GM18867 (cell line): ENCODE data around the gene KDM3B.
"Not testable (repeated sequence)": the region's sequence is repeated elsewhere in the genome, so short reads cannot be mapped to it uniquely, and the experiment has no call there.

ENCODE experiments used
- ATAC-seq: cut with Tn5 transposase; IDR thresholded peaks from one replicate; pipeline ENCODE4 v1.9.1; 2021; ENCODE audit warnings: mild to moderate bottlenecking, moderate library complexity; ENCODE audit not compliant: unreplicated experiment

Gene KDM3B

GRCh38 chr5:138352071-138352721 lies at the start of gene KDM3B:
Gene KDM3B, plus strand, starts transcription at chr5:138352685. Its CDS starts 111 bp downstream, at chr5:138352796.
- peak; percentile 64 for ATAC-seq

DNA sequence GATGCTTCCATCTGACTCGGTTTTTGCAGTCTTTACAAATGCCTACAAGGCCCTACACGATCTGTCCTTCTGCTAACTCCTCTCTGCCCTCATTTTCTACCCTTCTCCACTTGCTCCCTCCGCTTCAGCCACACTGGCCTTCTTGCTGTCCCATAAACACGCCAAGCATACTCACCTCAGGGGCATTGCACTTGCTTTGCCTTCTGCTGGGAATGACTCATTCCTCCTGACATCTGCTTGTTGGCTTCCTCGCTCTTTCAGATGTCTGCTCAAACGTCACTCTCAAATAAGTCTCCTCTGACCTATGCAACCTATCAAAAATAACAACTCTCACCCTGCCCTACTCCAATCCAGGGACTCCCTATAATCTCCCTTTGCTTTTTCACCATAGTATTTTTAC lies 49.1 kb upstream of the KDM3B start:
- ATAC-seq: no peak

- ATAC-seq: no peak
Observed at GRCh38 chr5:138305797-138306196, 46.7 kb upstream of the KDM3B start.

DNA sequence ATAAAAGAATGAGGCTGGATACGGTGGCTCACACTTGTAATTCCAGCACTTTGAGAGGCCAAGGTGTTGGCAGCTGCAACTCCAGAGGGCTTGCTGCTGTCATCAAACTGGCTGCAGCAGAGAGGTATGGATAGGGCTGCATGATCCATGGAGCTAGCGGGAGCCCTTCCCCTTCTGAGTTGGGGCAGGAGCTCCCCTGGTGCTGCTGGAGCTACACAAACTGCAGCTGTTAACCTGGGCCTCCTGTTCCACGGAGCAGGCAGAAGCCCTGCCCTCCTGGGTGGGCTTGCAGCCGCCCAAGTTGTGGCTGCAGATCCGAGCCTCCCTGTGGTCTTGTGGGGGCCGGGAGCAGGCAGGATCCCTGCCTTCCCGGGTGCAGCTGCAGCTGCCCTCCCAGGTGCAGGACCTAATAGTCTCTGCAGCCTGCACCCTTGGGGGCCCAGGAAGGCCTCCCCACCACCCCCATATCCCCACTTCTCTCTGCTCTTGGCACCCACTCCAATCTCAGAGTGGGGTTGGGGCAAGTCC lies 36.7 kb upstream of the KDM3B start:
- no peak for ATAC-seq

GRCh38 chr5:138316355-138316754 lies 36.1 kb upstream of the KDM3B start:
- no peak for ATAC-seq

- ATAC-seq: not testable (repeated sequence)
Observed at GRCh38 chr5:138318211-138318610, 34.3 kb upstream of the KDM3B start.

DNA sequence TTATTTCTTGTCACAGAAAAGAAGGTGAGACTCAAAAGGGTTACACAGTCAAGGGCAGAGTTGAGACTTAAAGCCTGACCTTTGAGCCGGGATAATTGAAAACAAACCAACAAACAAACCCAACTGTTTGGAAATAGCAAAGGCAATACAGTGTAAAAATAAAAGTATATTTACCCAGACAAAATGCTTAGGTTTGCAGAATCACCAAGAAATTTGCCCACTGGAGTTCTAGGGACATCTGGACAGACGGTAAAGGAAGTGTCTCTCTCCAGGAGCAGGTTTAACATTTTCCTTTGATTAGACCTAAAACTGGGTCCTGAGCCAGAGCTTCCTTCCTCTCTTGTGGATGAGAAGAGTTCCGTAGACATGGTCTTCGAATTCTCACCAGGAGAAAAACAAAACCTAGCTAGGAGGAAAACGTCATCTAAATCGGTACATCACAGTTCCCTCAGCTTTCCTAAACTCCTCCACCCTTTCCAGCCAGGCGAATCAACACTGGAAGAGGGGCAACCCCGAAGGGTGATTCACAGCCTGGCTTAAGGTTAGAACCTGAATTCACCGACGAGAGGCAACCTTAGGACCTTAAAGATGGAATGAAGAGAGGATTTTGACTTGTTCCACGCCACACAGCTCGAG lies 21.6 kb upstream of the KDM3B start:
- no peak for ATAC-seq

GRCh38 chr5:138331449-138332368 lies 20.8 kb upstream of the KDM3B start, which contains the start of gene CDC25C:
Gene CDC25C, minus strand, starts transcription at chr5:138331804. Its CDS starts 624 bp downstream, at chr5:138331180.
- ATAC-seq: peak; percentile 98

GRCh38 chr5:138334867-138335447 lies 17.5 kb upstream of the KDM3B start:
- no peak for ATAC-seq

DNA sequence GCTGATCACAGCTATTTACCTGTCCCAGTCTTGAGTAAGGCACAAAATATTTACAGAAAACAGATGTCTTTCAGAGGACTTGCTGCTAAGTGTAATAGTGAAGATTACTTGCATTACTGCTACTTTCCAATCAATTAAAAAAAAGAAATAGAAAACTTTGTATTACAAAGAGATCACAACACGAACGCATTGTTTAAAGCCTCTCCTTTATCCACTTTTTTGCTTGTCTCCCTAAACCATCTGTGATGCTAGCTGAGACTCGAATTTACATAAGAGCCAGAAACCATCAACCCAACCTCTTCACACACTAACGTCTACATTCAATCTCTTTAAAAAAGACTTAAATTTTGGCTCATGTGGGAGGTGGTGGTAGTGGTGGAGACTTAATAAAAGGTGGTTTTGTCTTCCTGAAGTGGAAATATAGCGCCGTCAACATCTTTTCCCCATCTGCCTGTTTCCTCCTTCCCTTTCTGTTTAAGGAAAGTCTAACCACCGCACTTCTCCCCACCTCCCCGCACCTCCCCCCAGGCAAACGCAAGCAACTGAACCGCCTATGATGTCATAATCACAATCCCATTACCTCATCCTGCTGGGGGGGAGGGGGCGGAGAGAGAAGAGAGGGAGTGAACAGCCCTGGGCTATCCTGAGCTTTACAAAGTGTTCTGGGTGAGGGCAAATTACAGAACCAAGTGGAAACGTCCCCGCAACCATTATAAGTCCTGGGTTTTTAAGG lies 15.4 kb upstream of the KDM3B start:
- ATAC-seq: peak; percentile 28

- ATAC-seq: peak; percentile 83
Observed at GRCh38 chr5:138337685-138338410, 14.6 kb upstream of the KDM3B start, which contains the start of gene FAM53C. Gene FAM53C, plus strand, starts transcription at chr5:138338266. Its CDS starts 3,070 bp downstream, at chr5:138341336.

- no peak for ATAC-seq
Observed at GRCh38 chr5:138338411-138339090, 13.9 kb upstream of the KDM3B start.

- no peak for ATAC-seq
Observed at GRCh38 chr5:138339091-138339456, 13.4 kb upstream of the KDM3B start.

- ATAC-seq: no peak
Observed at GRCh38 chr5:138339464-138339863, 13.0 kb upstream of the KDM3B start.

DNA sequence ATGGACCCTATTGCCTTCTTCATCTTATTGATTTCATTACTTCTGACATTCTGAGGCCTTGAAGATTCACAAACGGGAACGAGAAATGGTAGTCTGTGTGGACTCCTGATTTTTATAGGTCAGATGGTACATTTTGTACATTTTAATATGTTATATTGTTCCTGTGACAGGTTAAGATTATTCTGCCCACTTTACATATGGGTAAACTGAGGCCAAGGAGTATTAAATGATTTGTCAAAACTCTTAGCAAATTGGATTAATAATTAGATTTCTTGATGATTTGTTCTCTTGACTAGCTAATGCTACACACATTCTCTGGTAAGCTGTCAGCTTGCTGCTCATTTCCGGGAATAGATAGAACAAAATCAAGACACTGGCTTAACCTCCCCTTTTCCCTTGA lies 12.5 kb upstream of the KDM3B start:
- no peak for ATAC-seq

- ATAC-seq: no peak
Observed at GRCh38 chr5:138344887-138345622, 7.4 kb upstream of the KDM3B start.

GRCh38 chr5:138346889-138347288 lies 5.6 kb upstream of the KDM3B start:
- ATAC-seq: no peak

DNA sequence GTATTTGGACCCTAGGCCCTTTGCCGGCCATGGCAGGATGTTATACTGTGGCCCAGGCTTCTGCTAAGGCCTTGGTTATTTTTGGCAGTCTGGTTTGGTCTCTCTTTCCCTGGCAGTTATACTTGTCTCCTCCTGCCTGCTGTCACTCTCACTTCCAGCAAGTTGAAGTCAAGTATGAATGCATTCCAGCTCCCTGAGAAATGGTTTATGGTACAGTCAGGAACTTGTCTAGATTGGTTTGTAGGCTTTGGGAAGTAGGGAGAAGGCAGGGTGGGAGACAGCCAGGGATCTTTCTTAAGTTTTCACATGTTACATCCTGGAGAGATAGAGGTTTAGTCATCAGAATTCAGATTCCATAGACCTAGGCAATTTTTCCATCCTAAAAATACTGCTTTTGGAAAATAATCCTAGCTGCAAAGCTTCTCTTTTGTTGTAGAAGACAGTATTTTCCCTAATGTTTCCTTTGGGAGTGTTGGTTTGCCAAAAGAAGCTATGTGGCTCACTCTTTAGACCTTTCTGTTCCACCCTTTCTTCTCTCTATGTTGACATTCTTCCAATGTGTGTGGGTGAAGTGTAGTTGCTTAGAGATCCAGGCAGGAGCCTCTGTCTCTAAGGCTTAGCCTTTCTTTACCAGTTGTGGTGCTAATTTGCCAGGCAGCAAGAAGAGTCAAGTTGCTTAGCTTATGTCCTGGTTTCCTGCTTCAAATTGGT lies 2.5 kb upstream of the KDM3B start:
- no peak for ATAC-seq
